OCI-LY7 (cell line): ENCODE results near the gene FYN. TPM values are rescaled to one million over a fixed set of nuclear protein-coding genes. Genes with fewer than 3 reads are reported as not detected.

ENCODE experiments used
- BruUV-seq: library from RNA; stranded (reverse); fragments of 400-500 nt; replicated peaks from 2 replicates; lab custom pipeline; 2021; lab: Mats Ljungman, UMichigan
- CTCF ChIA-PET: fragments of 300-600 bp; sonication (Branson Sonifier 250); formaldehyde crosslinking; loops from one replicate; lab custom pipeline; 2022; ENCODE audit warnings: antibody characterized with exemption; ENCODE audit not compliant: unreplicated experiment; lab: Charles Lee
- POLR2A ChIA-PET: fragments of 300-600 bp; sonication (Branson Sonifier 250); formaldehyde crosslinking; loops from one replicate; lab custom pipeline; 2022; ENCODE audit warnings: antibody characterized with exemption; lab: Charles Lee
- DNase-seq: peaks from one replicate; pipeline ENCODE4 v3.0.0-alpha.2; 2015; ENCODE audit warnings: low spot score
- H2AFZ ChIP-seq: fragments of 200-600 bp; sonication (generic), shearing (Covaris generic); 2 replicates; pipeline ENCODE4 v1.6.1; 2014; ENCODE audit warnings: mild to moderate bottlenecking, antibody characterized with exemption, low read length, moderate library complexity
- H3K27ac ChIP-seq: fragments of 200-600 bp; sonication (generic); 2 replicates; pipeline ENCODE4 v1.5.1; 2014; ENCODE audit warnings: mixed run types, low read depth, mild to moderate bottlenecking, moderate library complexity, low read length, inconsistent platforms; ENCODE audit not compliant: poor library complexity, severe bottlenecking
- H3K36me3 ChIP-seq: fragments of 200-600 bp; sonication (generic); 2 replicates; pipeline ENCODE4 v1.6.1; 2014; ENCODE audit warnings: mild to moderate bottlenecking, antibody characterized with exemption, low read length, moderate library complexity, mixed read lengths; ENCODE audit not compliant: insufficient read depth
- H3K4me1 ChIP-seq: fragments of 200-600 bp; sonication (generic); 2 replicates; pipeline ENCODE4 v1.5.1; 2014; ENCODE audit warnings: mild to moderate bottlenecking, low read length; ENCODE audit not compliant: insufficient read depth, poor library complexity, severe bottlenecking
- H3K4me2 ChIP-seq: fragments of 200-600 bp; sonication (generic); 2 replicates; pipeline ENCODE4 v1.6.1; 2014; ENCODE audit warnings: mild to moderate bottlenecking, low read length
- H3K4me3 ChIP-seq: fragments of 200-600 bp; sonication (generic); 2 replicates; pipeline ENCODE4 v1.5.1; 2014; ENCODE audit warnings: mild to moderate bottlenecking, low read depth, low read length; ENCODE audit not compliant: poor library complexity, severe bottlenecking
- H3K79me2 ChIP-seq: fragments of 200-600 bp; sonication (generic); 2 replicates; pipeline ENCODE4 v1.6.1; 2016; ENCODE audit warnings: low read depth, mild to moderate bottlenecking, low read length, moderate library complexity, mixed read lengths; ENCODE audit not compliant: insufficient read depth
- H3K9me2 ChIP-seq: fragments of 200-600 bp; sonication (generic); 2 replicates; pipeline ENCODE4 v1.6.1; 2016; ENCODE audit warnings: mild to moderate bottlenecking, low read length, mixed read lengths; ENCODE audit not compliant: insufficient read depth
- H3K9me3 ChIP-seq: fragments of 200-600 bp; sonication (generic); 2 replicates; pipeline ENCODE4 v1.6.1; 2014; ENCODE audit warnings: mild to moderate bottlenecking, mixed run types, low read length, mixed read lengths
- H4K20me1 ChIP-seq: fragments of 200-600 bp; sonication (generic); 2 replicates; pipeline ENCODE4 v1.6.1; 2014; ENCODE audit warnings: mild to moderate bottlenecking, antibody characterized with exemption, low read length, moderate library complexity, mixed read lengths; ENCODE audit not compliant: insufficient read depth
- EZH2phosphoT487 ChIP-seq: fragments of 200-600 bp; sonication (generic); IDR thresholded peaks from 2 replicates; pipeline ENCODE4 v1.6.1; 2018; ENCODE audit warnings: low read depth, borderline replicate concordance, mild to moderate bottlenecking, mixed run types, antibody characterized with exemption, low read length, moderate library complexity, mixed read lengths
- intact Hi-C: fragments of 100-400 bp; cut with micrococcal nuclease; formaldehyde crosslinking; loops from one replicate; pipeline ENCODE4 v1.10.0; 2022; ENCODE audit not compliant: unreplicated experiment
- total RNA-seq, 2 experiments: library from RNA; depleted of rRNA in 1 of 2; stranded (reverse); fragments of >200 nt in 1 of 2; shearing (Covaris generic) in 1 of 2; gene quantifications; 2 replicates each; pipeline ENCODE4 v1.2.3, GENCODE V29; 2014 to 2022
- TF ChIP-seq, protein P1 (sequence below): fragments of 200-600 bp; sonication (generic); conservative IDR thresholded peaks from 2 replicates; pipeline ENCODE4 v1.5.1; 2014; ENCODE audit warnings: mild to moderate bottlenecking, antibody characterized with exemption, low read length, moderate library complexity, mixed read lengths

Gene FYN
- total RNA-seq, 2 experiments from 2014 or later, result 57.3 to 92.9 TPM

DNA sequence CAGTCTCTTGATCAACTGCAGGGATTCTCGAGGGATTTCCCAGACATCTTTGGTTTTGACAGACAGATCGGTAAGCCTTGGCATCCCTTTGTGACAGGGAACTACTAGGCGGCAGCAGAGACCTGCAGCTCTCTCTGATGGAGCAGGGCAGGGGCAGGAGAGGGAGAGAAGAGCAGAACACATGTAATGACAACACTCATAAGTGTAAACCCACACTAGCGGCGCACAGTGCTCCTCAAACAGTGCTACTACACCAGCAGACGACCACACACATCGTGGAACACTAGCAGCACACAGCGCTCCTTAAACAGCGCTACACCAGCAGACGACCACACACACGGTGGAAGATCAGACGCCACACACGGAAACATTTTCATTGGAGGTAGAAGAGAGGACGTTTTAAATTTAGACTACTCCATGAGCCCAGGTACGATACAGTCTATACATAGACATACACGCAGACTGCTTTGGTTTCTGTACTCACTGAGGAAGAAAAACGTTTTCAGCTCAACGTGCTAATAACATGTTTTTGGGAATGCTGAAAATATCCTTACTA lies 173.0 kb downstream of the FYN start:
- Histone ChIP-seq H3K79me2 (no peaks in the 10 kb centered on the region), H3K27ac (no peak overlapping the region), H3K36me3 (peaks cover 18% of the 10 kb centered on the region; the same call in 1 of the 2 replicates), H3K9me3 (no peaks in the 10 kb centered on the region), H3K4me2 (no peak overlapping the region), H3K4me1 (no peaks in the 10 kb centered on the region), H4K20me1 (no peaks in the 10 kb centered on the region), H2AFZ (no peak overlapping the region), H3K4me3 (no peak overlapping the region), H3K9me2 (no peaks in the 10 kb centered on the region)
- ChIA-PET POLR2A (interaction anchor here (0.6 kb wide), 1 partner anchor 263 kb away, joined by 3 read pairs; no protein-coding TSS in a partner anchor), CTCF (interaction anchor here (0.5 kb wide), 1 partner anchor 27 kb away, joined by 3 read pairs; no protein-coding TSS in a partner anchor)
- no TSS peak for BruUV-seq
- intact Hi-C loops, result no loop called here
- no peak for DNase-seq
- TF ChIP-seq EZH2phosphoT487, result no peak
- TF ChIP-seq, protein P1, sequence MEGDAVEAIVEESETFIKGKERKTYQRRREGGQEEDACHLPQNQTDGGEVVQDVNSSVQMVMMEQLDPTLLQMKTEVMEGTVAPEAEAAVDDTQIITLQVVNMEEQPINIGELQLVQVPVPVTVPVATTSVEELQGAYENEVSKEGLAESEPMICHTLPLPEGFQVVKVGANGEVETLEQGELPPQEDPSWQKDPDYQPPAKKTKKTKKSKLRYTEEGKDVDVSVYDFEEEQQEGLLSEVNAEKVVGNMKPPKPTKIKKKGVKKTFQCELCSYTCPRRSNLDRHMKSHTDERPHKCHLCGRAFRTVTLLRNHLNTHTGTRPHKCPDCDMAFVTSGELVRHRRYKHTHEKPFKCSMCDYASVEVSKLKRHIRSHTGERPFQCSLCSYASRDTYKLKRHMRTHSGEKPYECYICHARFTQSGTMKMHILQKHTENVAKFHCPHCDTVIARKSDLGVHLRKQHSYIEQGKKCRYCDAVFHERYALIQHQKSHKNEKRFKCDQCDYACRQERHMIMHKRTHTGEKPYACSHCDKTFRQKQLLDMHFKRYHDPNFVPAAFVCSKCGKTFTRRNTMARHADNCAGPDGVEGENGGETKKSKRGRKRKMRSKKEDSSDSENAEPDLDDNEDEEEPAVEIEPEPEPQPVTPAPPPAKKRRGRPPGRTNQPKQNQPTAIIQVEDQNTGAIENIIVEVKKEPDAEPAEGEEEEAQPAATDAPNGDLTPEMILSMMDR, result no peak

GRCh38 chr6:111699123-111699522 lies 174.1 kb downstream of the FYN start:
- intact Hi-C loops, result no loop called here
- CTCF ChIA-PET, result no interaction called here
- Histone ChIP-seq H3K27ac (no peak overlapping the region), H3K4me3 (no peak overlapping the region), H3K4me1 (no peaks in the 10 kb centered on the region), H3K9me3 (no peaks in the 10 kb centered on the region), H3K36me3 (peaks cover 23% of the 10 kb centered on the region), H4K20me1 (no peaks in the 10 kb centered on the region; the same call in 1 of the 2 replicates), H3K4me2 (no peak overlapping the region), H3K79me2 (no peaks in the 10 kb centered on the region), H2AFZ (no peak overlapping the region), H3K9me2 (no peaks in the 10 kb centered on the region)
- BruUV-seq, result no TSS peak
- TF ChIP-seq EZH2phosphoT487, result no peak
- POLR2A ChIA-PET, result no interaction called here
- no peak for DNase-seq

DNA sequence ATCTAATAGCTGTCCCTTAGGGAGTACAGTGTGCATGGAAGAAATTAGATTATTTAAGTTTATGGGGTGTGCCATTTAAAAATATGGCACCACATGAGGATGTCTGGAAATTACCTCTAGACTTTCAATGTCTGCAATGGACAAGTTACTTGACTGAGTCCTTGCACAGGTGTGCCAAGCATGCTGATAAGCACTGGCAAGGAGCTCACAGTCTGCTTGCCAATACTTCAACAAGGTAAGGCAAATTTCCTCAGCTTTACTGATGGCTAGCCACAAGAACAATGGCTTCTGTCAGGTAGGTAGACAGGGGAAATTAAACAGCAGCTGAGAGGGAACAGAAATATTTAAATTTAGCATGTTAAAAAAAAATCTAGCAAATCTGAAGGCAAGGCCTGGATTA lies 176.4 kb downstream of the FYN start:
- POLR2A ChIA-PET, result interaction anchor here (1.0 to 1.3 kb wide), 2 partner anchors 20 to 293 kb away, joined by 3 to 5 read pairs; no protein-coding TSS in a partner anchor

More for the DNA sequence above, 176.4 kb downstream of the FYN start:
- no peak overlapping the region for H3K27ac ChIP-seq
- CTCF ChIA-PET, result interaction anchor here (1.0 kb wide), 1 partner anchor 25 kb away, joined by 3 read pairs; no protein-coding TSS in a partner anchor
- no peak overlapping the region for H2AFZ ChIP-seq
- no peak overlapping the region for H3K4me3 ChIP-seq
- H3K36me3 ChIP-seq, result peaks cover 25% of the 10 kb centered on the region
- H3K9me3 ChIP-seq, result no peaks in the 10 kb centered on the region
- BruUV-seq, result no TSS peak
- no peak overlapping the region for H3K4me2 ChIP-seq
- H3K79me2 ChIP-seq, result no peaks in the 10 kb centered on the region
- intact Hi-C loops, result no loop called here
- H3K9me2 ChIP-seq, result no peaks in the 10 kb centered on the region
- no peak for DNase-seq
- H4K20me1 ChIP-seq, result no peaks in the 10 kb centered on the region; the same call in 1 of the 2 replicates
- TF ChIP-seq, protein P1, result no peak
- no peak for TF ChIP-seq EZH2phosphoT487
- H3K4me1 ChIP-seq, result no peaks in the 10 kb centered on the region
